Kasumi-1 (cell line): ENCODE data around the gene CDH7.
A peak's percentile ranks its signal among the peaks of the same experiment; 100 is the strongest.

Experiments used
- DNase-seq, 2 experiments: peaks; one replicate each; lab custom pipeline; 2025; lab: John Stamatoyannopoulos, UW

CDH7 gene

DNA sequence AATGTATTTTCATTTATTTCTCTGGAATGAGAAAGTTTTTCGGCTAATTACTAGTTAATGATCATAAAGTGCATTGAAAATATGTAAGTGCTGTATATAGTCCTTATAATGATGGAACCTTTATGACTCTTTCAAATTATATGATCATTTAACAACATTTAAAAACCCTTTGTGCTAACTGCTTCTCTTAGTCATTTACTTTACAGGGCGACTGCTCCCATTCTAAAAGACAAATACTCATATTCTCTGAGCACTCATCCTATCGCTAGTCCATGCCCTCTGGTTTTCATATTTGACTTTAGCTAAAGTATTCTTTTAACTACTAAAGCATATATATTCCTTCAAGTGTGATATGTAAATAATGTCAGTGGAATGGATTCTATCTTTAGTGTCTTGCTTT, 168.2 kb downstream of the CDH7 start:
- no peak for DNase-seq

DNA sequence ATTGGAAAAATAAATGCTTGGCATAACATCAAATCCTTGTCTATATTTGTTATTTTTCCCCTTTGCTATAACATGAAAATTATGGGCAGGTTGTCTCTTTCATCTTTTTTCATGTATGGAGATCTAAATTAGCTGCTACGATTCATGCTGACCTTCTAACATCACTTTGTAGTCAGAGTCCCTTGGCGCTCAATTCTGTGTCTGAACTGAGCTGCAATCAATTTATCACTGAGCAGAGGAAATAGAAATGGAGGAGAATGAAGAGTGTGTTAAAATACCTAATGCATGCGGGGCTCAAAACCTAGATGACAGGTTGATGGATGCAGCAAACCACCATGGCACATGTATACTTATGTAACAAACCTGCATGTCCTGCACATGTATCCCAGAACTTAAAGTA, 168.9 kb downstream of the CDH7 start:
- no peak for DNase-seq

DNA sequence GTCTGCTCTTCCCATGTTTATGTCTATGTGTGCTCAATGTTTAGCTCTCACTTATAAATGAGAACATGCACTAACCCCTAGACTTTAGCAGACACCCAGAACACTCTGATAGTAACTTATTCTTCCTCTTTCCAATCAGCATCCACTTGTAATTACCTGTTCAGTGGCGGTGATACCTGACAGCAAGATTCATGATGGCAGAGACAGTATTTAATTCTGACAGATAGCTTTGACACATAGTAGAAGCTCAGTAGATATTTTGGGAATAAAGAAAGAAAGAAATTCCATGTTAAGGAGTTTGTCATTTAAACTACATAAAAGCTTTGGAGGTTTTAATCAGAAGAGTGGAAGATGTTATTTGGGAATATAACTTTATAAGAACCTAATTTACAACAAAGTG, 171.3 kb downstream of the CDH7 start:
- no peak for DNase-seq

DNA sequence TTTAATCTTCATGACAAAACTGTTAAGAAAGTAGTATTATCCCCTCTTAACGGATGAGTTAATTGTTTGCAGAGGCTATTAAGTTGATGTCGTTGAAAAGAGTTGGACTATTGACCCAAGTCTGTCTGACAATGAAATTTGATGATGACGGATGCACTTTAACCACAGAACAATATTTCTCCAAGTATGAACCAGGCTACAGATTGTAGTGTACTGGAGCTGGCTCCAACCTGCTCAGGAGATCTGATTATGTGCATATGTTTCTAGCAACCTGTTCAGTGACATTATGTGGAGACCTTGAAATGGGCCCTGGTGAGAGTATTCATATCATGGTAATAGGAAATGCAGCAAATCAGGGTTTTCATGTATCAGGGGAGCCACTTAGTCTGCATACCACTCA, 174.1 kb downstream of the CDH7 start:
- no peak for DNase-seq

DNA sequence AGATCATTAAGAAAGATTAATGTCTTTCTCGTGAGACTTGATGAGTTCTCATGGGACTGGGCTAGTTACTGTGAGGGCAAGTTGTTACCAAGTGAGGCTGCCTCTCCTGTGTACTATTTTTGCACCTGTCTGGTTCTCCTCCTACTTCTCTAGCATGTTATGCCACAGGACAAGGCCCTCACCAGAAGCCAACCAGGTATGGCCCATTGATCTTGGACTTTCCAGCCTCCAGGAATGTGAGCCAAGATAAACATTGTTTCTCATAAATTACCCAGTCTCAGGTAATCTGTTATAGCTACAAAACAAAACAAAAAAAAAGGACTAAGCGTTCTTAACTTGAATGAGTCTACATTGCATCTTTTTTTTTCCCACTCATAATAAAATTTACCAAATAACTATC, 184.1 kb downstream of the CDH7 start:
- no peak for DNase-seq

DNA sequence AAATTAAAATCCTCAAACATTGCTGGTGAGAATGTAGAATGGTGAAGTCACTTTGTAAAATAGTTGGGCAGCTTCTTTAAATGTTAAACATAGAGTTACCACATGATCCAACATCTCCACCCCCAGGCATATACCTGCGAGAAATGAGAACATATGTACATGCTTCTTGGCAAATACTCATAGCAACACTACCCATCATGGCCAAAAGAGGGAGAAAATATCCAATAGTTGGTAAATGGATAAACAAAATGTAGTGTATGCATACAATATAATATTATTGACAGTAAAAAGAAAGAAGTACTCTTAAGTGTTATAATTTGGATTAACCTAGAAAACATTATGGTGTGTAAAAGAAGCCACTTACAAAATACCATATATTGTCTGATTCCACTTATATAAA, 185.9 kb downstream of the CDH7 start:
- peak in 1 of 2 experiments; percentile 8 for DNase-seq

DNA sequence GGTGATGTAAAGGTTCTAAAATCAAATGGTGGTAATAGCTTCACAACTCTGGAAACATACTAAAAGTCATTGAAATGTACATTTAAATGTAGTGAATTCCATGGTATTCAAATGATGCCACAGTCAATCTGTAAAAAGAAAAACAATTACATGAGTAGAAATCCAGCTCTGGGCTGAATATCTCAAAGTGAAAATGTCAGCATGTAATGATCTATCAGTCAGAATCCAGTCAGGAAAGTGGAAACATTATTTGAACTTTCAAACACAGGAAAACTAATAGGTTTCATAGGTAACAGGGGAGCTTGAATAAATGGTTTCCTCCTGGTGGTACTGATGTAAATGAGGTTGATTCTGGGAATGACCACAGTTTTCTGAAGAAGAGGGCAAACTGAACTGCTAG, 186.4 kb downstream of the CDH7 start:
- DNase-seq = no peak

DNA sequence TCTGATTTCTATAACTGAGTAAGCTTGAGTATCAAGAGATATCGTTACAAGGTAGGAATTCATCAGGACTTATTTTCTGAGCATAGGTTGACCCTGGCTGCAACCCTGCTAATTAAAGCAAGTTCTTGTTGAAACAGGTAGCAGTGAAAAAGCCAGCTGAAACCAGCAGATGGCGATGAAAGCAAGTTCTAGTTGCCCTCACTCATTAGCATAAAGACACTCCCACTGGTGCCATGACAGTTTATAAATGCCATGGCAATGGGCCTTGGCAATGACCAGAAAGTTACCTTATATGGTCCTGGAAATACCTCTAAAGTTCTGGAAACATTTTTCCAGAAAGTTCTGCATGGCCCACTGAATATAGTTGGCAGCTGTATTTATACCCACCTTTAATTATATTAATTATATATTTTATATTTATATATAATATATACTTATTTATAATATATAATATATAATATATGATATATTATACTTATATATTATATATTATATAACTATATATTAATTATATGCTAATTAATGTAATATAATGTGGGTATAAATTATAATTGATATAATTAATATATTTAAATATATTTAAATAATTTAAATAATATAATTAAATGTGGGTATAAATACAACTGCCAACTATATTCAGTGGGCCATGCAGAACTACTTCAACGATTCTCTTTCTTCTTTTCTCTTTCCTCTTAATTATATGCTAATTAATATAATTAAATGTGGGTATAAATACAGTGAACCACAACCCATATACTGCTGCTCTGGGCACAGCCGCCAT, 188.0 kb downstream of the CDH7 start:
- peak; percentile 38 to 46 for DNase-seq
